Spleen (tissue), 7 donors: ENCODE measurements around the gene CAPN10.

ENCODE experiments used
- POLR2A ChIP-seq, 3 donors: fragments of 450-650 bp; IDR thresholded peaks; one replicate each; pipeline ENCODE4 v1.5.1; 2017; ENCODE audit warnings: antibody characterized with exemption in 3 of 3, mild to moderate bottlenecking in 1 of 3
- TF ChIP-seq, protein P1 (sequence below), 11 experiments: fragments of 200-600 bp in 7 of 11; fragments of 450-650 bp in 4 of 11; sonication (generic) in 4 of 11; IDR thresholded peaks in 8 of 11; conservative IDR thresholded peaks in 3 of 11; 1 replicate in 7 of 11; 2 replicates in 4 of 11; pipeline versions ENCODE4 v1.4.0 to v1.8.0; 2016 to 2021; ENCODE audit warnings: antibody characterized with exemption in 11 of 11, inconsistent platforms in 4 of 11, mild to moderate bottlenecking in 1 of 11
- donor health status: DM: no; HTN: no; CAD: no; lungs with moderate emphysema.
- donor health status: DM: no; HTN: no; CAD: no.
- donor health status: DM: no; HTN: no; CAD: no.

DNA sequence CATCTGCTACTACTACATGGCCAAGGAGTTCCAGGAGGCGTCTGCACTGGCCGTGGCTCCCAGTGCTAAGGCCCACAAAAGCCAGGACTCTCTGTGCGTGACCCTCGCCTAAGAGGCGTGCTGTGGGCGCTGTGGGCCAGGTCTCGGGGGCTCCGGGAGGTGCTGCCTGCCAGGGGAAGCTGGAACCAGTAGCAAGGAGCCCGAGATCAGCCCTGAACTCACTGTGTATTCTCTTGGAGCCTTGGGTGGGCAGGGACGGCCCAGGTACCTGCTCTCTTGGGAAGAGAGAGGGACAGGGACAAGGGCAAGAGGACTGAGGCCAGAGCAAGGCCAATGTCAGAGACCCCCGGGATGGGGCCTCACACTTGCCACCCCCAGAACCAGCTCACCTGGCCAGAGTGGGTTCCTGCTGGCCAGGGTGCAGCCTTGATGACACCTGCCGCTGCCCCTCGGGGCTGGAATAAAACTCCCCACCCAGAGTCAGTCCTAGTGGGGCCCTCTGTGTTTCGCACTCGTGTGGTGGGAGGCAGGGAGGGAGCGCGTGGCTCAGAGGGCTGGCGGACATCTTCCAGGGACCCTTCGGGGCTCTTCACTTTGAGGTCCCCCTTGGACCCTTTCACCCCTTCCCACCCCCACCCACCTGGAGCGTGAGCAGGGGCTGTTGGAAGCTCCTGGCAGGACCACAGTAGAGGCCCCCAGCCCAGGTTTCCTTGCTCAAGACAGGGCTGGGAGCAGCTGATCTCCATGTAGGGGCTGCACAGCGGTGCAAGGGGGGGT lies 44.4 kb downstream of the CAPN10 start:
- TF ChIP-seq, protein P1, sequence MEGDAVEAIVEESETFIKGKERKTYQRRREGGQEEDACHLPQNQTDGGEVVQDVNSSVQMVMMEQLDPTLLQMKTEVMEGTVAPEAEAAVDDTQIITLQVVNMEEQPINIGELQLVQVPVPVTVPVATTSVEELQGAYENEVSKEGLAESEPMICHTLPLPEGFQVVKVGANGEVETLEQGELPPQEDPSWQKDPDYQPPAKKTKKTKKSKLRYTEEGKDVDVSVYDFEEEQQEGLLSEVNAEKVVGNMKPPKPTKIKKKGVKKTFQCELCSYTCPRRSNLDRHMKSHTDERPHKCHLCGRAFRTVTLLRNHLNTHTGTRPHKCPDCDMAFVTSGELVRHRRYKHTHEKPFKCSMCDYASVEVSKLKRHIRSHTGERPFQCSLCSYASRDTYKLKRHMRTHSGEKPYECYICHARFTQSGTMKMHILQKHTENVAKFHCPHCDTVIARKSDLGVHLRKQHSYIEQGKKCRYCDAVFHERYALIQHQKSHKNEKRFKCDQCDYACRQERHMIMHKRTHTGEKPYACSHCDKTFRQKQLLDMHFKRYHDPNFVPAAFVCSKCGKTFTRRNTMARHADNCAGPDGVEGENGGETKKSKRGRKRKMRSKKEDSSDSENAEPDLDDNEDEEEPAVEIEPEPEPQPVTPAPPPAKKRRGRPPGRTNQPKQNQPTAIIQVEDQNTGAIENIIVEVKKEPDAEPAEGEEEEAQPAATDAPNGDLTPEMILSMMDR (IDR thresholded peaks at IDR 0.05 in 8 of 11, conservative IDR thresholded peaks at IDR 0.05 in 3 of 11): no peak
- TF ChIP-seq POLR2A (IDR thresholded peaks at IDR 0.05): no peak
